DND-41 (cell line): ENCODE data around the gene ZGPAT.
A peak's percentile ranks its signal among the peaks of the same experiment; 100 is the strongest.

Experiments
- ATAC-seq: fragments of 200-7000 bp; cut with Tn5 transposase; 3 replicates; pipeline ENCODE4 v1.9.1; 2021; ENCODE audit warnings: low read depth; ENCODE audit not compliant: insufficient read depth
- DNase-seq: peaks from one replicate; pipeline ENCODE4 v3.0.0-alpha.2; 2020
- H2AFZ ChIP-seq: 2 replicates; pipeline ENCODE4 v1.6.0; 2012; ENCODE audit warnings: low read depth, low read length
- H3K27ac ChIP-seq: 2 replicates; pipeline ENCODE4 v1.5.1; 2012; ENCODE audit warnings: low read length, inconsistent platforms
- H3K27me3 ChIP-seq: fragments of 200-600 bp; sonication (generic); 2 replicates; pipeline ENCODE4 v1.6.0; 2012; ENCODE audit warnings: low read length, mild to moderate bottlenecking, inconsistent platforms; ENCODE audit not compliant: insufficient read depth, poor library complexity
- H3K36me3 ChIP-seq: 2 replicates; pipeline ENCODE4 v1.5.1; 2012; ENCODE audit warnings: low read length, inconsistent platforms; ENCODE audit not compliant: insufficient read depth
- H3K4me1 ChIP-seq: 2 replicates; pipeline ENCODE4 v1.5.1; 2012; ENCODE audit warnings: mild to moderate bottlenecking, low read length; ENCODE audit not compliant: insufficient read depth
- H3K4me2 ChIP-seq: 2 replicates; pipeline ENCODE4 v1.6.0; 2012; ENCODE audit warnings: mild to moderate bottlenecking, moderate library complexity, low read length, inconsistent platforms; ENCODE audit not compliant: insufficient read depth
- H3K4me3 ChIP-seq, 2 experiments: fragments of 200-600 bp in 1 of 2; shearing (Covaris generic) in 1 of 2; 2 replicates each; pipeline ENCODE4 v1.5.1; 2012 to 2016; ENCODE audit warnings: inconsistent platforms in 2 of 2, low read length in 2 of 2, mild to moderate bottlenecking in 2 of 2, low read depth in 1 of 2, moderate library complexity in 1 of 2
- H3K79me2 ChIP-seq: 2 replicates; pipeline ENCODE4 v1.6.0; 2012; ENCODE audit warnings: low read length, inconsistent platforms; ENCODE audit not compliant: insufficient read depth
- H3K9ac ChIP-seq: 2 replicates; pipeline ENCODE4 v1.6.0; 2012; ENCODE audit warnings: low read depth, mild to moderate bottlenecking, inconsistent platforms, low read length, moderate library complexity
- H3K9me3 ChIP-seq: 2 replicates; pipeline ENCODE4 v1.5.1; 2012; ENCODE audit warnings: low read length, moderate library complexity, mild to moderate bottlenecking, inconsistent platforms; ENCODE audit not compliant: insufficient read depth, severe bottlenecking
- H4K20me1 ChIP-seq: 2 replicates; pipeline ENCODE4 v1.6.0; 2012; ENCODE audit warnings: low read length; ENCODE audit not compliant: insufficient read depth
- CTCF ChIP-seq: IDR thresholded peaks from 2 replicates; pipeline ENCODE4 v1.5.1; 2012; ENCODE audit warnings: borderline replicate concordance, low read length, moderate library complexity, mild to moderate bottlenecking; ENCODE audit not compliant: poor library complexity, severe bottlenecking; ENCODE audit errors: extremely low read depth
- EZH2 ChIP-seq: IDR thresholded peaks from 3 replicates; pipeline ENCODE4 v1.6.1; 2012; ENCODE audit warnings: borderline replicate concordance, low read depth, mild to moderate bottlenecking, moderate library complexity, low read length, inconsistent platforms; ENCODE audit not compliant: severe bottlenecking

Gene ZGPAT

DNA sequence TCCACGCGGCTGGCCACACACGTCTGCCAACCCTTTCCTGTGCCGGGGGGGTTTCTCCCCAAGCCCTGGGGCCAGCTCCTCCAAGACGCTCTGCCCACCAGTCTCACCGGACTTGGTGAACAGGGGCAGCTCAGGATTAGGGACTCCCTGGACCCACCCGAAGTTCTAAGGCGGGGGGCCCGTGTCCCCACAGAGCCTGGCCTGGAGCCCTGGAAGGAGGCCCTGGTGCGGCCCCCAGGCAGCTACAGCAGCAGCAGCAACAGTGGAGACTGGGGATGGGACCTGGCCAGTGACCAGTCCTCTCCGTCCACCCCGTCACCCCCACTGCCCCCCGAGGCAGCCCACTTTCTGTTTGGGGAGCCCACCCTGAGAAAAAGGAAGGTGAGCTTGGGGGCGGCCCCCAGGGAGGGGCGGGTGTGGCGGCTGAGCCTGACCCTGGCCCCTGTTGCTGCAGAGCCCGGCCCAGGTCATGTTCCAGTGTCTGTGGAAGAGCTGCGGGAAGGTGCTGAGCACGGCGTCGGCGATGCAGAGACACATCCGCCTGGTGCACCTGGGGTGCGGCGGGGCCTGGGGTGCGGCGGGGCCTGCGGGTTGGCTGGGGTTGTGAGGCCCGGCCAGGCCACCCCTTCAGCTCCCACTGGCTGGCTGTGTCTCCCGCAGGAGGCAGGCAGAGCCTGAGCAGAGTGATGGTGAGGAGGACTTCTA is 34.0 kb downstream of the ZGPAT start:
- Histone ChIP-seq H3K36me3 (peaks cover 44% of the 10 kb centered on the region), H3K4me3 (no peak overlapping the region), H3K4me2 (peak overlapping the region; percentile 80), H3K27me3 (no peaks in the 10 kb centered on the region), H3K4me1 (peaks cover 22% of the 10 kb centered on the region), H4K20me1 (peaks cover 27% of the 10 kb centered on the region), H3K9me3 (no peaks in the 10 kb centered on the region), H3K9ac (peak overlapping the region; percentile 74; the same call in 1 of the 2 replicates), H3K79me2 (peaks cover 8% of the 10 kb centered on the region; the same call in 1 of the 2 replicates), H3K27ac (no peak overlapping the region), H2AFZ (no peak overlapping the region)
- no peak for ATAC-seq
- no peak for DNase-seq
- TF ChIP-seq CTCF (no peak), EZH2 (no peak)

DNA sequence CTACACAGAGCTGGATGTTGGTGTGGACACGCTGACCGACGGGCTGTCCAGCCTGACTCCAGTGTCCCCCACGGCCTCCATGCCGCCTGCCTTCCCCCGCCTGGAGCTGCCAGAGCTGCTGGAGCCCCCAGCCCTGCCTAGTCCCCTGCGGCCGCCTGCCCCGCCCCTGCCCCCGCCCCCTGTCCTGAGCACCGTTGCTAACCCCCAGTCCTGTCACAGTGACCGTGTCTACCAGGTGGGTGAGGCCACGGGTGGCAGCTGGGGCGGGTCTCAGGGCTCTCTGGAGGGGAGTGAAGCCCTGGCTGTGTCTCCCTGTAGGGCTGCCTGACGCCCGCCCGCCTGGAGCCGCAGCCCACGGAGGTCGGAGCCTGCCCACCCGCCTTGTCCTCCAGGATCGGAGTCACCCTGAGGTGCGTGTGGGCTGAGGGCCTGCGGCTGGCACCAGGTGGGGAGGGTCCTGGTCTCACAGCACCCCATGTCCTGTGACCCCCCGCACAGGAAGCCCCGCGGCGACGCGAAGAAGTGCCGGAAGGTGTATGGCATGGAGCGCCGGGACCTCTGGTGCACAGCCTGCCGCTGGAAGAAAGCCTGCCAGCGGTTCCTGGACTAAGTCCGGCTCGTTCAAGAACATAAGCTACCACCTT is 34.7 kb downstream of the ZGPAT start:
- ATAC-seq (no peak), DNase-seq (no peak)
- TF ChIP-seq EZH2 (no peak), CTCF (no peak)

GRCh38 chr20:63743210-63743970 is 35.6 kb downstream of the ZGPAT start:
- TF ChIP-seq EZH2: no peak
- TF ChIP-seq CTCF: no peak
- peaks cover 24% of the 10 kb centered on the region for H4K20me1 ChIP-seq
- peaks cover 33% of the 10 kb centered on the region for H3K36me3 ChIP-seq
- H2AFZ ChIP-seq: no peak overlapping the region
- peaks cover 22% of the 10 kb centered on the region for H3K4me1 ChIP-seq
- DNase-seq (no peak), ATAC-seq (no peak)
- no peaks in the 10 kb centered on the region for H3K9me3 ChIP-seq
- H3K4me3 ChIP-seq: no peak overlapping the region
- H3K4me2 ChIP-seq: no peak overlapping the region
- peaks cover 8% of the 10 kb centered on the region; the same call in 1 of the 2 replicates for H3K79me2 ChIP-seq
- H3K27me3 ChIP-seq: no peaks in the 10 kb centered on the region
- H3K27ac ChIP-seq: no peak overlapping the region
- no peak overlapping the region for H3K9ac ChIP-seq

More for the DNA sequence above, 34.7 kb downstream of the ZGPAT start:
- H3K27ac ChIP-seq: no peak overlapping the region
- H3K36me3 ChIP-seq: peaks cover 37% of the 10 kb centered on the region
- H4K20me1 ChIP-seq: peaks cover 27% of the 10 kb centered on the region
- no peaks in the 10 kb centered on the region for H3K9me3 ChIP-seq
- H2AFZ ChIP-seq: no peak overlapping the region
- peaks cover 8% of the 10 kb centered on the region; the same call in 1 of the 2 replicates for H3K79me2 ChIP-seq
- no peak overlapping the region for H3K4me3 ChIP-seq
- no peak overlapping the region for H3K4me2 ChIP-seq
- H3K9ac ChIP-seq: no peak overlapping the region
- peaks cover 22% of the 10 kb centered on the region for H3K4me1 ChIP-seq
- H3K27me3 ChIP-seq: no peaks in the 10 kb centered on the region
